ENCODE results near the gene HSF4.

The HSF4 gene

GRCh38 chr16:67204076-67204475 is 39.5 kb downstream of the HSF4 start:
- no peak for DNase-seq

- DNase-seq = no peak
Observed at GRCh38 chr16:67206129-67206837, 41.7 kb downstream of the HSF4 start.

- DNase-seq = no peak
Observed at GRCh38 chr16:67206838-67207248, 42.3 kb downstream of the HSF4 start.

DNA sequence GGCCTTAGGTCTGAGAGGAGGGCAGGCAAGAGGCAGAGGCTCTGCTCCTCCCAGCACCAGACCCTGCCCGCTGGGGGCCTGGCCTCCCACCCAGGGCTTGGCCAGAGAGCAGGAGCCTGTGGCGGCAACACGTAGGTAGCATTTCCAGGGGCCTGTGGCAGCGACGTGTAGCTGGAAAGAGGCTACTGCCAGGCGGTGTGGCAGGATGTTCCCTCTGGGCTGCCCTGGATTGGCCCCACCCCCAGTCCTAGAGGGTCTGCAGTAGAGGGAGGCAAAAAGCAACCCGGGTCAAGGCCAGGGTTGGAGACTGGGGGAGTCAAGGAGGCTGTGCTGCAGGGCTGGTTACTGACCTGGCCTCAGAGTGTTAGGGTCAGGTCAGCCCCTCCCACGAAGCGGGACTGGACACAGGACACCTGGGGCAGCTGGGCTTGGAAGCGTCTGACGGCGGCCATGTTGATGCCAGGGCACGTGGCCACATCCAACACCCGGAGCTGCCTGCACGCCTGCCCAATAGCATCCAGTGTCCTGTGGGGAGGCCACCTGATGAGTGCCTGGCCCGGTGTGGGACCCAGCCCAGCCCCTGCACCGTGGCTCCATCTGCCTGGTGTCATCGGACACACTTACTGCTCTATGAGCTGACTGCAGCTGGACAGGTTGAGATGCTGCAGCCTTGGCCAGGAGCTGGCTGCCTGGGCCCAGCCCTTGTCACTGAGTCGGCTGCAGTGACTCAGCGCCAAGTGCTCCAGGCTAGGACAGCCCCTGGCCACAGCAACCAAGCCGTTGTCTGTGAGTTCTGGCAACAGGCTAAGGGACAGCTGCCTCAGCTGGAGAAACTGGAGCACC is 42.9 kb downstream of the HSF4 start:
- DNase-seq = no peak

DNA sequence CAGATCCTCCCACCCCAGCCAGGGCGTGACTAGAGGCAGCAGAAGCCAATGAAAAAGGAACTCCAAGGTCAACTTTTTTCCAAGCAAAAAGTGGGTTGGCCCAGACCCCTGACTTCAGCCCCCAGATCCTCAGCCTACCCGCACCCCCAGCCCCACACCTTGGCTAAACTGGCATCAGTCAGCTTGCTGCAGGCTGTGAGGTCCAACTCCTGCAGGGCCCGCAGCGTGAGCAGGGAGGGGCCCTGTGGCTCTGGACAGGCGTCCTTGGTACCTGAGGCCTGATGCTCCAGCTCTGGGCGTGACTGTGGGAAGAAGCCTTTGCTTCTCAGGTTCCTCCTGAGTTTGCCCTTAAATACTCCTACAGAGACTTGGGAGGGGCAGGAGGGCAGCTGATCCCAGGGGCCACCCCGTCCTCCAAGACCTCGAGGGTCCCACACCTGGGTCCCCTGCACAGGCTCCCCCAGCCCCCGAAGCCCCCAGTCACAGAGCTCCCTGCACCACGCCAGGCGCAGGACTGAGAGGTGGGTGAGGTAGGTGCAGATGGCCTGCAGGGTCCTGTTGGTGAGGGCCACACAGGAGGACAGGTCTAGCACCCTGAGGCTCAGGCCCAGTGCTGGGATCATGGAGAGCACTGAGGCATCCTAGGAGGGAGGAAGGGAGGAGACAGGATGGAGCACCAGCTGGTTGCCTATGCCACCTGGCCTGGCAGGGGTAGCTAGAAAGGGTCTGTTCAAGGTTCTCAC is 43.8 kb downstream of the HSF4 start:
- DNase-seq = no peak

GRCh38 chr16:67209565-67209964 is 45.0 kb downstream of the HSF4 start:
- DNase-seq = no peak

DNA sequence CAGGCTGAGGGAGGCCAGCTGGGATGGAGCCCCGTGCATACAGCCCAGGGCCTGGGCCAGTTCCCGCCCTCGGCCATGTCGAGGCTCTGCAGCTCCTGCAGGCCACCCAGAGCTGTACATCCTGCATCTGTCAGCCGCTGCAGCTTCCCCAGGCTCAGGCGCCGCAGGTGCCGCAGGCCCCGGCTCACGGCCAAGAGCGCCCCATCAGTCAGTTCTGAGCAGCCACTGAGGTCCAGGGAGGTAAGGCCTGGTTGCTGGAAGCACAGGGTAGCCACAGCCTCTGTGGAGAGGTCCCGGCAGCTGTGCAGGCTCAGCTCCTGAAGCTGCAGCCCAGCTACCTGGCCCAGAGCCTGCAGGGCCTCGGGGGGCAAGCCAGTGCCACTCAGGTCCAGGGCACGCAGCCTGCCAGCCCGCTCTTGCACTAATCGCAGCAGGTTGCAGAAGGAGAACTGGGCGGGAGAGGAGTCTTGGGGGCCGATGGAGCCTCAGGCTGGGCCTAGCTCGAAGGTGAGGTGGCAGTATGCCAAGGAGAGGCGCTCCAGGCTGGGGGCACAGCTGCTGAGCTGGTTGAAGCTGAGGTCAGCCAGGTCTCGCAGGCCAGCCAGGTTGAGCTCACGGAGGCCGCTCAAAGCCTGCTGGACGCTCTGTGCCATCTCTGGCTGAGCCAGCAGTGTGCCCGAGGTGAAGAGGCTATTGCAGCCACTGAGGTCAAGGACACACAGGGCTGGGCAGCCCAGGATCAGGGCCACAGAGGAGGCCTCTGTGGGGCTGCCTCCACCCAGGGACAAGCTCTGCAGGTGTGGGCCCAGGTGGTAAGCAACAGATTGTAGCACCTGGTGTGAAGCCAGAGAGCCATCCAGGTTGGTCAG is 45.8 kb downstream of the HSF4 start:
- no peak for DNase-seq

- DNase-seq = no peak
Observed at GRCh38 chr16:67211674-67212073, 47.1 kb downstream of the HSF4 start.

DNA sequence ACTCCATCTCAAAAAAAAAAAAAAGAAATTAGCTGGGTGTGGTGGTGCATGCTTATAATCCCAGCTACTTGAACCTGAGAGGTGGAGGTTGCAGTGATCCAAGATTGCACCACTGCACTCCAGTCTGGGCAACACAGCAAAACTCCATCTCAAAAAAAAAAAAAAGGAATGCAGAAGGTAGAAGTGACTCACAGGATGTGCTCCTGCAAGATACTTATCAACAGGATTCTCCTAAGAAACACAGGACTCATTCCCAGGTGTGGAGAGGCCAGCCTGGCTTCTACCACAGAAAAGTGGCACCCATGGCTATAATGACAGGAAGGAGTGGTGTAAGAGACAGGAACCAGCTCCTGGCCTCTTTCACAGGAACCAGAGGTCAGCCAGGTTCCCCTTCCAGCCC is 48.2 kb downstream of the HSF4 start:
- DNase-seq = no peak

- DNase-seq = no peak
Observed at GRCh38 chr16:67213197-67214019, 48.9 kb downstream of the HSF4 start.

DNA sequence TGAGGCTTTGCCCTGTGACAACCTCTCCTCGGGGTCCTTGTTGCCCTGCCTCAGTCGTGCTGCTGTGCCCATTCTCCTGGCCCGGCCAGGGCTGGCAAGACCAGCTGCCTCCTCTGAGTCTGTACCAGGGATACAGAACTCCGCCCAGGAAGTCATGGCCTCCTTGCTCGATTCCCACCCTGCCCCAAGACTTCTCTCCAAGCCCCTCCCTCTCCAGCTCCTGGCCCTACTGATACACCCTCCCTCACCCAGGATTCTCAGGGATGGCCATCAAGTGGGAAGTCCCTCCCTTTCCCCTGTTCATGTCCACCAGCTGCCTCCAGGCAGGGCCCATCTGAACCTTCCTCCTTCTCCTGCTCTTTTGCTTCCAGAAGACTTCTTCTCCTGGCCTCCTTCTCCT is 51.2 kb downstream of the HSF4 start:
- DNase-seq = no peak

DNA sequence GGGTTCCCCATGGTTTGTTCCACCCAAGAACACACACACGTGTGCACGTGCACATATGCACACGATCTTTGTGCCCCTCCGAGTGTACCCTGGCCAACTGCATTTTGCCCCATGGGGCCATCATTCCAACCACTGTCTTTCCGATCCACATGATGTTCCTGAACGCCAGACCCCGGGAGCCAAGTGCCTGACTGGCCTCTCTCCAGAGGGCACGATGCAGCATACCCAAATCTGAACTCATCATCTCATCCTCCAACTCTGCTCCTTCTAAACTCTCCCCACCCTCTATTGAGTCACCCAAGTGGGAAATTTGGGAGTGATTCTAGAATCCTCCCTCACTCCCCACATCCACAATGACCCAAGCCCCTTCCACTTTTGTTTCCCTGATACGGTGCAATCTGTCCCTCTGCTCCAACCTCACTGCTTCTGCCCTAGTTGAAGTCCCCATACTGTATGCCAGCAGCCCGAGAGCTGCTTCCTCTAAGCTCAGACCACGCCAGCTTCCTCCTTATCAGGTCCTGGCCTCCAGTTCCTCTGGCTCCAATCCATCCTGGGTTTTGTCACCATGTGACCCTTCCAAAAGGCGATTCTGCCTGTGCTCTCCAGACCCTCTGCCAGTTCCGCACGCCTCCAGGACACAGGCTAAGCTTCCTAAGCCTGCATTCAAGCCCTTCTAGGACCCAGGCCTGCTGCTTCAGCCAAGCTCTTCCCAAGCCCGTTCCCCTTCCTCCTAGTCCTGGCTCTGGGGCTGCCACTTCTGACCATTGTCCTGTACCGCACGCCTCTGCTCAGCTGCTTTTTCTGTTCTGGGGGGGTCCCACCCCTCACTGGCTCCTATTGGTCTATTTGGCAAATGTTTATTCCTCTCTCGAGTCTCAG is 52.3 kb downstream of the HSF4 start:
- no peak for DNase-seq

Data from T-helper 1 cell (primary cell).